ENCODE results near the gene MAPT. TPM values are rescaled to one million over a fixed set of nuclear protein-coding genes. Genes with fewer than 3 reads are reported as not detected.

The MAPT gene
- polyA plus RNA-seq, 3 donors, result 0.04 TPM; not detected in 2

DNA sequence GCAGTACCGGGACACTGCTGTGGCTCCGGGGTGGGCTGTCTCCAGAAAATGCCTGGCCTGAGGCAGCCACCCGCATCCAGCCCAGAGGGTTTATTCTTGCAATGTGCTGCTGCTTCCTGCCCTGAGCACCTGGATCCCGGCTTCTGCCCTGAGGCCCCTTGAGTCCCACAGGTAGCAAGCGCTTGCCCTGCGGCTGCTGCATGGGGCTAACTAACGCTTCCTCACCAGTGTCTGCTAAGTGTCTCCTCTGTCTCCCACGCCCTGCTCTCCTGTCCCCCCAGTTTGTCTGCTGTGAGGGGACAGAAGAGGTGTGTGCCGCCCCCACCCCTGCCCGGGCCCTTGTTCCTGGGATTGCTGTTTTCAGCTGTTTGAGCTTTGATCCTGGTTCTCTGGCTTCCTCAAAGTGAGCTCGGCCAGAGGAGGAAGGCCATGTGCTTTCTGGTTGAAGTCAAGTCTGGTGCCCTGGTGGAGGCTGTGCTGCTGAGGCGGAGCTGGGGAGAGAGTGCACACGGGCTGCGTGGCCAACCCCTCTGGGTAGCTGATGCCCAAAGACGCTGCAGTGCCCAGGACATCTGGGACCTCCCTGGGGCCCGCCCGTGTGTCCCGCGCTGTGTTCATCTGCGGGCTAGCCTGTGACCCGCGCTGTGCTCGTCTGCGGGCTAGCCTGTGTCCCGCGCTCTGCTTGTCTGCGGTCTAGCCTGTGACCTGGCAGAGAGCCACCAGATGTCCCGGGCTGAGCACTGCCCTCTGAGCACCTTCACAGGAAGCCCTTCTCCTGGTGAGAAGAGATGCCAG is 117.6 kb downstream of the MAPT start:
- intact Hi-C loops (cut with micrococcal nuclease), result no loop called here
- H3K9me3 ChIP-seq (replicated peaks in 1 of 2; ENCODE audit: control insufficient read depth in 1 of 2, insufficient read depth in 1 of 2, low read length in 2 of 2), result no peaks in the 10 kb centered on the region

DNA sequence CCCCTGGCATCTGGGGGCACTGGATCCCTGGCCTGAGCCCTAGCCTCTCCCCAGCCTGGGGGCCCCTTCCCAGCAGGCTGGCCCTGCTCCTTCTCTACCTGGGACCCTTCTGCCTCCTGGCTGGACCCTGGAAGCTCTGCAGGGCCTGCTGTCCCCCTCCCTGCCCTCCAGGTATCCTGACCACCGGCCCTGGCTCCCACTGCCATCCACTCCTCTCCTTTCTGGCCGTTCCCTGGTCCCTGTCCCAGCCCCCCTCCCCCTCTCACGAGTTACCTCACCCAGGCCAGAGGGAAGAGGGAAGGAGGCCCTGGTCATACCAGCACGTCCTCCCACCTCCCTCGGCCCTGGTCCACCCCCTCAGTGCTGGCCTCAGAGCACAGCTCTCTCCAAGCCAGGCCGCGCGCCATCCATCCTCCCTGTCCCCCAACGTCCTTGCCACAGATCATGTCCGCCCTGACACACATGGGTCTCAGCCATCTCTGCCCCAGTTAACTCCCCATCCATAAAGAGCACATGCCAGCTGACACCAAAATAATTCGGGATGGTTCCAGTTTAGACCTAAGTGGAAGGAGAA is 118.2 kb downstream of the MAPT start:
- Histone ChIP-seq H4K20me1 (ENCODE audit: insufficient read depth, low read length) (no peaks in the 10 kb centered on the region), H3K4me3 (replicated peaks in 1 of 3; ENCODE audit: low read depth in 2 of 3, low read length in 3 of 3) (no peak overlapping the region), H3K9ac (ENCODE audit: insufficient read depth, low read length, poor library complexity, severe bottlenecking) (no peak overlapping the region), H3K36me3 (replicated peaks in 1 of 2; ENCODE audit: control insufficient read depth in 1 of 2, insufficient read depth in 2 of 2, low read length in 2 of 2) (no peaks in the 10 kb centered on the region), H2AFZ (ENCODE audit: insufficient read depth, low read depth, low read length, poor library complexity, severe bottlenecking) (no peak overlapping the region), H3K4me2 (replicated peaks; ENCODE audit: extremely low read depth, low read length, poor library complexity, severe bottlenecking) (no peak overlapping the region), H3K4me1 (ENCODE audit: control insufficient read depth in 1 of 2, insufficient read depth in 2 of 2, low read length in 2 of 2) (no peaks in the 10 kb centered on the region), H3K9me3 (replicated peaks in 1 of 2; ENCODE audit: control insufficient read depth in 1 of 2, insufficient read depth in 1 of 2, low read length in 2 of 2) (no peaks in the 10 kb centered on the region), H3K27ac (ENCODE audit: low read depth in 1 of 2, low read length in 2 of 2) (no peak overlapping the region), H3K79me2 (ENCODE audit: insufficient read depth, low read length) (no peaks in the 10 kb centered on the region), H3K27me3 (ENCODE audit: control insufficient read depth in 2 of 2, insufficient read depth in 2 of 2, low read length in 2 of 2) (no peaks in the 10 kb centered on the region)
- TF ChIP-seq, protein P1, sequence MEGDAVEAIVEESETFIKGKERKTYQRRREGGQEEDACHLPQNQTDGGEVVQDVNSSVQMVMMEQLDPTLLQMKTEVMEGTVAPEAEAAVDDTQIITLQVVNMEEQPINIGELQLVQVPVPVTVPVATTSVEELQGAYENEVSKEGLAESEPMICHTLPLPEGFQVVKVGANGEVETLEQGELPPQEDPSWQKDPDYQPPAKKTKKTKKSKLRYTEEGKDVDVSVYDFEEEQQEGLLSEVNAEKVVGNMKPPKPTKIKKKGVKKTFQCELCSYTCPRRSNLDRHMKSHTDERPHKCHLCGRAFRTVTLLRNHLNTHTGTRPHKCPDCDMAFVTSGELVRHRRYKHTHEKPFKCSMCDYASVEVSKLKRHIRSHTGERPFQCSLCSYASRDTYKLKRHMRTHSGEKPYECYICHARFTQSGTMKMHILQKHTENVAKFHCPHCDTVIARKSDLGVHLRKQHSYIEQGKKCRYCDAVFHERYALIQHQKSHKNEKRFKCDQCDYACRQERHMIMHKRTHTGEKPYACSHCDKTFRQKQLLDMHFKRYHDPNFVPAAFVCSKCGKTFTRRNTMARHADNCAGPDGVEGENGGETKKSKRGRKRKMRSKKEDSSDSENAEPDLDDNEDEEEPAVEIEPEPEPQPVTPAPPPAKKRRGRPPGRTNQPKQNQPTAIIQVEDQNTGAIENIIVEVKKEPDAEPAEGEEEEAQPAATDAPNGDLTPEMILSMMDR (IDR thresholded peaks at IDR 0.05), result no peak
- no peak for DNase-seq
- Mint-ChIP-seq H3K9me3 (no peaks in the 10 kb centered on the region), H3K4me1 (no peaks in the 10 kb centered on the region), H3K36me3 (no peaks in the 10 kb centered on the region), H3K27ac (no peak overlapping the region), H3K4me3 (no peak overlapping the region), H3K27me3 (ENCODE audit: low read depth in 3 of 3) (peaks cover 4 to 15% (median 10%) of the 10 kb centered on the region in 3 donors)
- intact Hi-C loops (cut with micrococcal nuclease), result no loop called here
- WGBS (ENCODE audit: insufficient coverage), result 100% methylated on average over 6 of the region's 11 CpGs

More for the DNA sequence above, 117.6 kb downstream of the MAPT start:
- H3K27ac ChIP-seq (ENCODE audit: low read depth in 1 of 2, low read length in 2 of 2), result no peak overlapping the region
- Mint-ChIP-seq H3K4me1 (no peaks in the 10 kb centered on the region), H3K9me3 (no peaks in the 10 kb centered on the region), H3K36me3 (no peaks in the 10 kb centered on the region), H3K27ac (no peak overlapping the region), H3K27me3 (ENCODE audit: low read depth in 3 of 3) (peaks cover 4 to 15% (median 10%) of the 10 kb centered on the region in 3 donors), H3K4me3 (no peak overlapping the region)
- H3K4me2 ChIP-seq (replicated peaks; ENCODE audit: extremely low read depth, low read length, poor library complexity, severe bottlenecking), result no peak overlapping the region
- no peak overlapping the region for H3K9ac ChIP-seq (ENCODE audit: insufficient read depth, low read length, poor library complexity, severe bottlenecking)
- no peak overlapping the region for H2AFZ ChIP-seq (ENCODE audit: insufficient read depth, low read depth, low read length, poor library complexity, severe bottlenecking)
- no peaks in the 10 kb centered on the region for H3K36me3 ChIP-seq (replicated peaks in 1 of 2; ENCODE audit: control insufficient read depth in 1 of 2, insufficient read depth in 2 of 2, low read length in 2 of 2)
- no peaks in the 10 kb centered on the region for H4K20me1 ChIP-seq (ENCODE audit: insufficient read depth, low read length)
- H3K27me3 ChIP-seq (ENCODE audit: control insufficient read depth in 2 of 2, insufficient read depth in 2 of 2, low read length in 2 of 2), result no peaks in the 10 kb centered on the region
- 94% methylated on average over 26 of the region's 28 CpGs for WGBS (ENCODE audit: insufficient coverage)
- H3K4me3 ChIP-seq (replicated peaks in 1 of 3; ENCODE audit: low read depth in 2 of 3, low read length in 3 of 3), result no peak overlapping the region
- DNase-seq, result no peak
- no peaks in the 10 kb centered on the region for H3K4me1 ChIP-seq (ENCODE audit: control insufficient read depth in 1 of 2, insufficient read depth in 2 of 2, low read length in 2 of 2)
- H3K79me2 ChIP-seq (ENCODE audit: insufficient read depth, low read length), result no peaks in the 10 kb centered on the region
- TF ChIP-seq, protein P1 (IDR thresholded peaks at IDR 0.05), result no peak
